ENCODE data around the gene CD247. TPM values are rescaled to one million over a fixed set of nuclear protein-coding genes. Genes with fewer than 3 reads are reported as not detected.

Gene CD247
- total RNA-seq, 1 experiment from 2014 or later: 1.1 TPM

- DNase-seq: no peak
- Histone ChIP-seq H3K27ac (no peak overlapping the region), H3K27me3 (no peaks in the 10 kb centered on the region), H3K4me1 (peaks cover 13% of the 10 kb centered on the region; the same call in 1 of the 2 replicates), H3K9me3 (replicated peaks) (no peaks in the 10 kb centered on the region), H3K4me3 (no peak overlapping the region), H3K36me3 (no peaks in the 10 kb centered on the region)
Observed at GRCh38 chr1:167427848-167428247, 90.5 kb downstream of the CD247 start.

DNA sequence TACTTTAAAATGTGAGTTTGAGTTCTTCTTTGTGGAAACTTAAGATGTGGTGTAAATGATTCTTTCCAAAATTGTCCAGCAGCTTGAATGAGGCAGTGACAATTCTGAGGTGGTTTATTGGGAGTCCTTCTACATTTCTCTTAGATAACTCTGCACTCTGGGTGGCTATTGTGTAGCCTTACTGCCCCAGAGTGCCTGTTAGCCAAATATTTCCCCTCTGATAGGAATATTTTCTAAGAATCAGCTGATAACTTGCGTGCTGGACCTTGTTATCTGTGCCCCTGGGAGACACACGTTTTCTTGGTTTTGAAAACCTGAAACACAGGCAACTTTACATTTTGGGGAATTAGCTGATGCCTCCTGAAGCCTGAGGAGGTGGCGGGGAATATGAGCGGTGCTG is 91.6 kb downstream of the CD247 start:
- no peak overlapping the region for H3K4me3 ChIP-seq
- no peak overlapping the region for H3K27ac ChIP-seq
- H3K36me3 ChIP-seq: no peaks in the 10 kb centered on the region
- peaks cover 8% of the 10 kb centered on the region; the same call in 1 of the 2 replicates for H3K4me1 ChIP-seq
- no peaks in the 10 kb centered on the region for H3K9me3 ChIP-seq (replicated peaks)
- DNase-seq: no peak
- no peaks in the 10 kb centered on the region for H3K27me3 ChIP-seq

DNA sequence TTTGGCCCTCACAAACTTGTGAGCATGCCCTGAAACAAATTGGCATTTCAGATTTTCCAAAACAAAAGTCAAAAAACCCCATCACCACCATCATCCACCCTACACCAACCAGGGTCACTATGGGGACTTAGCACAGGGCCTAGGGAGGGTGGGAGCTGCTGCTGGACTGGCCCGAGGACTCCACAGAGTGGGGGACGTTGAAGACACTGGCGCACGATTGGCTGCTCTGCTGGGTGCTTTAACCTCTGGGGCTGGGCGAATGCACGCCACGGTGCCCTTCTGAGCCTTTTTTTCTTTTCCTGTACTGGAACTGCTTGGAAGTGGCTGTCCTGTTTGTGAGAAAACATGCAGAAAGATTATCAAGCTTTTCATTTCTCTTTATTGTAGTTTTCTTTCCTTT is 92.8 kb downstream of the CD247 start:
- Histone ChIP-seq H3K9me3 (replicated peaks) (no peaks in the 10 kb centered on the region), H3K27ac (no peak overlapping the region), H3K27me3 (no peaks in the 10 kb centered on the region), H3K4me3 (no peak overlapping the region), H3K4me1 (no peaks in the 10 kb centered on the region), H3K36me3 (no peaks in the 10 kb centered on the region)
- DNase-seq: no peak

DNA sequence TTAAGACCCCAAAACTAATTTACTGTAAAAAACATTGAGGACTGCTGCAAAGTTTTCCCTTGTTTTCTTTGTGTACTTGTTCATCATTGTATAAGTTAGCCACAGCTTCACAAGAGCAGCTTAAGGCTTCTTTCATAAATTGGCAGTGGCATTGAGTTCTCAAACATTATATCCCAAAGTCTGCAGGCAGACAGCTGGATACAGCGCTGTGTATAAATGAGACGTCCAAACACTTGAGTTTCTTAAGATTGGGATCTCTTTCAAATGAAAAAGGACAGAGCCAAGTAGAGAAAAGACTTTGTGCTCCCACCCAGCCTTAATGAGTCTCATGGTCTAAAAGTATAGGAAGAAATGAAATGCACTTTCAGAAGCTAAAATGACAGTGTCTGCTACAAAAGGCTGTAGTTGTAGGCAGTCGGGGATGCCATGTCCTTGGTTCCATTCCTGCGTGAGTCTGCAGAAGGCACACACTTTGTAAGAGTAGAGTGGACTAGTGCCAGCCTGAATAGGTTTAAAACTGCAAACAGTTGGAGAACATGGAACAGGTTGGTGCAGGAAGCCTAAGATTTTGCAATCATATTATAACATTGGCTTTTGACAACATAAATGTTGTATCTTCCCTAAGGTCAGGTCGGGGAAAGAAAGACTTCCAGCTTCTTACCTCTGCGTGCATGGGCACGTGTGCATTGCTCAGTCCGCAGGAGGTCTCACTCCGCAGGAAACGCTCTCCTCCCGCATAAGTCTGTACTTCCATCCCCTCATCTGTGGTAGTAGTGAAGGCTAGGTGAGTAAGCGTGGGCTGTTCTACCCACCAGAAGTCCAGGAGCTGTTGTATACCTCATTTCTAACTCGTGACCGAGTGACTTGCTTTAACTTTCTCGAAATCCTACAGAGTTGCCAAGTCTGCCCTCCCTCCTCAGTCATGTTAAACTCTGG is 94.4 kb downstream of the CD247 start:
- Histone ChIP-seq H3K4me1 (no peaks in the 10 kb centered on the region), H3K27ac (no peak overlapping the region), H3K4me3 (no peak overlapping the region), H3K9me3 (replicated peaks) (no peaks in the 10 kb centered on the region), H3K36me3 (0 out of 2 replicates have a peak, but pooled peaks cover 1% of the 10 kb centered on the region), H3K27me3 (no peaks in the 10 kb centered on the region)
- DNase-seq: no peak

GRCh38 chr1:167420510-167420909 is 97.8 kb downstream of the CD247 start:
- Histone ChIP-seq H3K36me3 (peaks cover 9% of the 10 kb centered on the region; the same call in 1 of the 2 replicates), H3K9me3 (replicated peaks) (no peaks in the 10 kb centered on the region), H3K27ac (no peak overlapping the region), H3K27me3 (no peaks in the 10 kb centered on the region), H3K4me3 (no peak overlapping the region), H3K4me1 (peaks cover 6% of the 10 kb centered on the region; the same call in 1 of the 2 replicates)
- DNase-seq: no peak

DNA sequence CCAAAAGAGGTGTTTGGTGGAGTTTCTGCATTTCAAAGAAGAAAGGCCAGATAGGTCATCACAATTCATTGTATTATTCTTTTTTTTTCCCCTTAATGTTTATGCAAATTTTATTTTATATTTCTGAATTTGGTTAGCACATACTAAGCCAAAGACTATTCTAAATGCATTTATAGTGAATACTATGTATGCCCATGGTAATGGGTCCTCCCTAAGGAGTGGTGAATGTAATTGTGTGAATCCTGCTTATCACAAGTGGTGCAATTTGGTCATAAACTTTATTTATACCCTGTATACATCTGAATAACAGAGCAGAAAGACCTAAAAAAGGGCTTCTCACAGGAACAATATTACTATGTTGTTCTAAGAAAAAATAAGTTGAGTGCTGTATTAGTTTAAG is 99.1 kb downstream of the CD247 start:
- no peaks in the 10 kb centered on the region for H3K27me3 ChIP-seq
- DNase-seq: no peak

DNA sequence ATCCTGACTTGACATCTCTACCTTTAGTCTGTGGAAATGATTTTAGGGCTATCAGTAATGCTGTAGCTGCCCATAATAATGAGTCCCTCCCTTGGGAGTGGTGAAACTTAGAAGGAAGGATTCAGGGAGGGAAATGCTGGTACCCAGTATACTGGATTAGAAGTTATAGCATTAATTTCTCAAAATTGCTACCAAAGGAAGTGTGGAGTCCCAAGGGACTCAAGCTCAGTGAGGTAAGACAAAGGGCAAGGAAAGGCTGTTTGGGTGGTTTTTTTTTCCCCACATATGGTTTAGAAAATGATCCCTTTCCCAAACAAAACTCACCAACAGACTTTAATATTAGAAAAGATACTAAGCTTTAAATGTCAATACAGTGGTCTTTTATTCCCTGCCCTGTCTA is 99.9 kb downstream of the CD247 start:
- Histone ChIP-seq H3K9me3 (replicated peaks) (no peaks in the 10 kb centered on the region), H3K27me3 (no peaks in the 10 kb centered on the region), H3K4me3 (no peak overlapping the region), H3K27ac (no peak overlapping the region), H3K36me3 (peaks cover 11% of the 10 kb centered on the region; the same call in 1 of the 2 replicates), H3K4me1 (peaks cover 6% of the 10 kb centered on the region; the same call in 1 of the 2 replicates)
- DNase-seq: no peak

More for the DNA sequence above, 99.1 kb downstream of the CD247 start:
- Histone ChIP-seq H3K36me3 (peaks cover 11% of the 10 kb centered on the region; the same call in 1 of the 2 replicates), H3K9me3 (replicated peaks) (no peaks in the 10 kb centered on the region), H3K4me3 (no peak overlapping the region), H3K4me1 (peaks cover 6% of the 10 kb centered on the region; the same call in 1 of the 2 replicates), H3K27ac (no peak overlapping the region)

DNA sequence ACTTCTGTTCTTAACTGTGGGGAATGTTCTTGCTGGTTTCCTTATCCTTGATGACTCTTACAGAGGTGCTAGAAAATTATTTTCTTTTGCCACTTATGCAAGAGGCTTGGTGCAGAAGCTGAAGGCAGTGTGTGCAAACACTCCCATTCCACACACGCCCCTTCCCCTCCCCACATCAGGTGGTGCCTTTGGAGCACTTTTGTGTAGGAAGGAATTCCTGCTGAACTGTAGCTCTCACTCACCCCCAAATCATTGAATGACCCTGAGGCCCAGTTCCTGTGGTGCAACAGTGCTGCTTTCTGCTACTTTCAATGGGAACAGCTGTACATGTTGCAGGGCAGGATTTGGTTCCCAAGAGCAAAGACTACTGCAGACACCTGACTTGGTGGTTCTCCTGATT is 101.8 kb downstream of the CD247 start:
- Histone ChIP-seq H3K9me3 (replicated peaks) (no peaks in the 10 kb centered on the region), H3K27me3 (no peaks in the 10 kb centered on the region), H3K4me3 (no peak overlapping the region), H3K4me1 (peaks cover 6% of the 10 kb centered on the region; the same call in 1 of the 2 replicates), H3K27ac (no peak overlapping the region), H3K36me3 (peaks cover 20% of the 10 kb centered on the region; the same call in 1 of the 2 replicates)
- no peak for DNase-seq

GRCh38 chr1:167413328-167413727 is 105.0 kb downstream of the CD247 start:
- no peak overlapping the region for H3K4me3 ChIP-seq
- H3K9me3 ChIP-seq (replicated peaks): no peaks in the 10 kb centered on the region
- no peak for DNase-seq
- no peaks in the 10 kb centered on the region for H3K27me3 ChIP-seq
- H3K27ac ChIP-seq: no peak overlapping the region
- peaks cover 2% of the 10 kb centered on the region; the same call in 1 of the 2 replicates for H3K4me1 ChIP-seq
- peaks cover 16% of the 10 kb centered on the region; the same call in 1 of the 2 replicates for H3K36me3 ChIP-seq

DNA sequence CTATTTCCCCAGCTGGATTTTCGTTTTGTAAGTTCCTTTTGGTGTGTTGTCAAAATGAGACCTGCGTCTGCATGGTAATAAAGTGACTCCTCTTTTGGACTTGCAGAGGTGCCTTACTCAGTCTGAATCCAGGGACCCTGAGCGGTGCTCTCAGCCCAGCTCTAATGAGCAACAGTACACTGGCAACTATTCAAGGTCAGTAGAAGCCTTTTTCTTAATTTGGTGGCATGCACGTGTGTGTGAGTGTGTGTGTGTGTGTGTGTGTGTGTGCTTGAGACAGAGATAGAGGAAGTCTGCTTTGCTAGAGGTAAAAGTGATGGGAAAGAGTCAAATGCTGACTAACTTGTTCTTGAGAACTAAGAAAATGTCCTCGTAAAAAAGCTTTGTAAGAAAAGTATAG is 105.4 kb downstream of the CD247 start:
- no peak for DNase-seq
- H3K27me3 ChIP-seq: no peaks in the 10 kb centered on the region
- no peaks in the 10 kb centered on the region for H3K9me3 ChIP-seq (replicated peaks)
- H3K4me3 ChIP-seq: no peak overlapping the region
- H3K27ac ChIP-seq: no peak overlapping the region
- no peaks in the 10 kb centered on the region for H3K4me1 ChIP-seq
- peaks cover 16% of the 10 kb centered on the region; the same call in 1 of the 2 replicates for H3K36me3 ChIP-seq

- DNase-seq: no peak
Observed at GRCh38 chr1:167412072-167412471, 106.3 kb downstream of the CD247 start.

DNA sequence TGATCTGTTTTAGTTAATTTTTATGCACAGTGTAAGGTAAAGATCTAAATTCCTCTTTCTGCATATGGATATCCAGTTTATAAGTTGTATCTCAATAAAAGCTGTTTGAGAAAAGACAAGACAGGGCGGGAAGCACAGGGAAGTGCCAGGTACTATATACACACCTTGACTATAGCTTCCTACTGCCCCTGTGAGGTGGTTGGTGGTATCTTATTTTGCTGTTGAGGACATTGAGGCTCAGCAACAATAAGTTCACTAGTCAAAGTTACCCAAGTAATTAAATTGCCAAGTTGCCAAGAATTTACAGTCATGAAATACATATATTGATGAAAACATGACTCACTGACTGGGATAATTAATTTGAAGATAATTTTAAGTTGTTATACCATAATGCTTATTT is 109.1 kb downstream of the CD247 start:
- no peaks in the 10 kb centered on the region for H3K4me1 ChIP-seq
- H3K27ac ChIP-seq: no peak overlapping the region
- H3K36me3 ChIP-seq: peaks cover 17% of the 10 kb centered on the region; the same call in 1 of the 2 replicates
- H3K27me3 ChIP-seq: no peaks in the 10 kb centered on the region
- DNase-seq: no peak
- no peak overlapping the region for H3K4me3 ChIP-seq
- H3K9me3 ChIP-seq (replicated peaks): no peaks in the 10 kb centered on the region

More at GRCh38 chr1:167412072-167412471, 106.3 kb downstream of the CD247 start:
- Histone ChIP-seq H3K27me3 (no peaks in the 10 kb centered on the region), H3K4me3 (no peak overlapping the region), H3K9me3 (replicated peaks) (no peaks in the 10 kb centered on the region), H3K36me3 (peaks cover 15% of the 10 kb centered on the region; the same call in 1 of the 2 replicates), H3K4me1 (no peaks in the 10 kb centered on the region), H3K27ac (no peak overlapping the region)

DNA sequence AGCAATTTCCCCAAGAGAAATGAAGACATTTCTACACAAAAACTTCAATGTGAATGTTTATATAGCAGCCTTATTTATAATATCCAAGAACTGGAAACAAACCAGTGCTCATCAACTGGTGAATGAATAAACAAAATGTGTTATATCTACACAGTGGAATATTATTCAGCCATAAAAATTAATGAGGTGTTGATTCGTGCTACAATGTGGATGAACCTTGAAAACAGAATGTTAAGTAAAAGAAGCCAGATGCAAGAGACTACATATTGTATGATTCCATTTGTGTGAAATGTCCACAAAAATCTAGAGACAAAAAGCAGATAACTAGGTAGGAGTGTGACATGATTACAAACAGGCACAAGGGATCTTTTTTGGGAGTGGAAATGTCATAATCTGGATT is 110.0 kb downstream of the CD247 start:
- DNase-seq: no peak

DNA sequence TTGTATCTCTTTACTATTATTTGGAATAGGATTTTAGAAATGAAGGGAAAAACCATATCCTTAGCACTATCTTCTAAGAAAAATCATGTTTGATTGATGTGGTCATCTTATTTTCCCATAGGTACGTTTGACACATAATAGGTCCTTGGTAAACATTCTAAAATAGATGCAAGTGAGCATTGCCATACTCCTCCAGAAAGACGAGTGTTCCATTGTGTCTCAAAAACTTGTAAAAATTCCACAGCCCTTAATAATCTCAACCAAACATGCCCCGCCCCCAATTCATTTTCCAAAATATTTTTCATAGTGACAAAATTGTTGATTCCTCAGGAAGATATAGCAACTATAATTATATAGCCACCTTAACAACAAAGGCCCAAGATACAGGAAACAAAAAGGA is 113.4 kb downstream of the CD247 start:
- no peaks in the 10 kb centered on the region for H3K9me3 ChIP-seq (replicated peaks)

More for the DNA sequence above, 110.0 kb downstream of the CD247 start:
- H3K27ac ChIP-seq: no peak overlapping the region
- no peaks in the 10 kb centered on the region for H3K4me1 ChIP-seq
- no peak overlapping the region for H3K4me3 ChIP-seq
- peaks cover 18% of the 10 kb centered on the region; the same call in 1 of the 2 replicates for H3K36me3 ChIP-seq
- no peaks in the 10 kb centered on the region for H3K27me3 ChIP-seq
- no peaks in the 10 kb centered on the region for H3K9me3 ChIP-seq (replicated peaks)

DNA sequence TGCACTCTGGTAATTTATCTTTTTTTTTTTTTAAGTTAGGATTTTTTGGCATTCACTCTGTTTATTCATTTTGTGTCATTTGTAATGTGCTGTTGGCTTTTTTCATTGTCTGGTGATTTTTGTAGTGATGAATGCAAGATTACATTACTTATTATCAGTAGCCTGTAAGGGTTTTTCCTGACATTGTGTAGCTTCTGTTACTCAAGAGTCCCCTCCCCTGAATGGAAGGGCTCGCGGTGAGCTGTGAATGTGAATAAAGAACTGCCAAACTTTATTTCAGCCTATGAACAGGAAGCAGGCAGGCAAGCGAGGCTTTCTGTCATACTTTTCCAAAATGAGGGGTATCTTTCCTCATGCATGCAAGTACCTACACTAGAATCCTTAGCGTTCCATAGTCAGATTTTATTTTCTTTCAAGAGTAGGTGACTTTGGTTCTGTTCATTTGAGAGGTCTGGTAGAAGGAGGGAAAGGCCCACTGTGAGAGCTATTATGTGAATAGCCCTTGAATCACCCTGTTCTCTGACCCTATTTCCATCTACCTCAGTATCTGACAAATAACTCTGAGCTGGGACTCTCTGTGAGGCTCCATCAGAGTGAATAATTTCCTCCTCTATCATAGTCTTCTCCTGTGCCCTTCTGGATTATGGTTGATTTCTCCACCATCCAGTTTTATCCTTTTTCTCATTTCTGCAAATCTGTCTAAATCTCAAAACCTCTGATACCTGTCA is 114.0 kb downstream of the CD247 start:
- DNase-seq: no peak
- Histone ChIP-seq H3K27me3 (no peaks in the 10 kb centered on the region), H3K36me3 (peaks cover 20% of the 10 kb centered on the region)

More for the DNA sequence above, 113.4 kb downstream of the CD247 start:
- Histone ChIP-seq H3K36me3 (peaks cover 20% of the 10 kb centered on the region), H3K4me1 (no peaks in the 10 kb centered on the region), H3K27me3 (no peaks in the 10 kb centered on the region), H3K27ac (no peak overlapping the region), H3K4me3 (no peak overlapping the region)
- no peak for DNase-seq

More for the DNA sequence above, 114.0 kb downstream of the CD247 start:
- Histone ChIP-seq H3K4me3 (no peak overlapping the region), H3K4me1 (no peaks in the 10 kb centered on the region), H3K27ac (no peak overlapping the region), H3K9me3 (replicated peaks) (no peaks in the 10 kb centered on the region)
